HG02970 (cell line): Measurements from ENCODE around the gene SNX3.

Source experiments
- ATAC-seq: cut with Tn5 transposase; IDR thresholded peaks from one replicate; pipeline ENCODE4 v1.9.1; 2021; ENCODE audit warnings: mild to moderate bottlenecking, moderate library complexity, moderate number of reproducible peaks; ENCODE audit not compliant: unreplicated experiment, low FRiP score

SNX3 gene

GRCh38 chr6:108171918-108172516 lies 88.8 kb downstream of the SNX3 start:
- ATAC-seq: no peak

- no peak for ATAC-seq
Measured at GRCh38 chr6:108171291-108171917, 89.4 kb downstream of the SNX3 start.

- ATAC-seq: no peak
Measured at GRCh38 chr6:108170332-108171290, 90.2 kb downstream of the SNX3 start.

GRCh38 chr6:108169464-108170331 lies 91.1 kb downstream of the SNX3 start:
- no peak for ATAC-seq

- ATAC-seq: no peak
Measured at GRCh38 chr6:108168501-108169463, 92.1 kb downstream of the SNX3 start.

- ATAC-seq: no peak
Measured at GRCh38 chr6:108168090-108168463, 92.8 kb downstream of the SNX3 start.

- ATAC-seq: no peak
Measured at GRCh38 chr6:108167449-108168089, 93.3 kb downstream of the SNX3 start.

- ATAC-seq: no peak
Measured at GRCh38 chr6:108166664-108167448, 94.0 kb downstream of the SNX3 start.

- ATAC-seq: no peak
Measured at GRCh38 chr6:108165714-108166663, 94.9 kb downstream of the SNX3 start, which contains the start of gene NR2E1. TSS of gene NR2E1 (plus strand) at chr6:108166022. CDS start at chr6:108166766, 744 bp downstream.

- ATAC-seq: no peak
Measured at GRCh38 chr6:108164815-108165706, 95.8 kb downstream of the SNX3 start.

- no peak for ATAC-seq
Measured at GRCh38 chr6:108164543-108164814, 96.4 kb downstream of the SNX3 start.

- no peak for ATAC-seq
Measured at GRCh38 chr6:108163644-108164542, 96.9 kb downstream of the SNX3 start.

- ATAC-seq: no peak
Measured at GRCh38 chr6:108163267-108163643, 97.6 kb downstream of the SNX3 start.

GRCh38 chr6:108161724-108162282 lies 99.0 kb downstream of the SNX3 start:
- no peak for ATAC-seq
